Tibial nerve (tissue), 4 donors: ENCODE results near the gene AGXT2. TPM values are rescaled to one million over a fixed set of nuclear protein-coding genes. Genes with fewer than 3 reads are reported as not detected.

ENCODE experiments used
- DNase-seq, 2 donors: peaks; one replicate each; pipeline ENCODE4 v3.0.0-alpha.2; 2019; ENCODE audit warnings: low spot score in 2 of 2
- H3K27ac ChIP-seq, 4 donors: fragments of 200-600 bp; sonication (generic) in 3 of 4; one replicate each; pipeline ENCODE4 v1.5.1; 2017 to 2019; ENCODE audit warnings: mild to moderate bottlenecking in 1 of 4
- H3K27me3 ChIP-seq, 2 donors: fragments of 200-600 bp; sonication (generic) in 1 of 2; one replicate each; pipeline versions ENCODE4 v1.5.1 to v1.6.0; 2017 to 2019
- H3K36me3 ChIP-seq, 3 donors: fragments of 200-600 bp; sonication (generic); one replicate each; pipeline ENCODE4 v1.5.1; 2018 to 2019
- H3K4me1 ChIP-seq, 4 donors: fragments of 200-600 bp; sonication (generic) in 3 of 4; one replicate each; pipeline ENCODE4 v1.5.1; 2017 to 2019
- H3K4me3 ChIP-seq, 4 donors: fragments of 200-600 bp; sonication (generic) in 3 of 4; one replicate each; pipeline ENCODE4 v1.5.1; 2017 to 2019; ENCODE audit warnings: mild to moderate bottlenecking in 1 of 4, moderate library complexity in 1 of 4
- H3K9me3 ChIP-seq, 4 donors: fragments of 200-600 bp; sonication (generic) in 3 of 4; one replicate each; pipeline ENCODE4 v1.5.1; 2017 to 2019
- CTCF ChIP-seq, 5 experiments: fragments of 200-600 bp in 3 of 5; fragments of 450-650 bp in 2 of 5; sonication (generic) in 3 of 5; IDR thresholded peaks; one replicate each; pipeline ENCODE4 v1.5.1; 2016 to 2019; ENCODE audit warnings: antibody characterized with exemption in 5 of 5, mild to moderate bottlenecking in 3 of 5, moderate library complexity in 2 of 5
- EP300 ChIP-seq, 2 donors: sonication (generic); formaldehyde crosslinking; IDR thresholded peaks; one replicate each; pipeline ENCODE4 v1.6.1; 2017; ENCODE audit warnings: antibody characterized with exemption in 2 of 2, mild to moderate bottlenecking in 1 of 2
- POLR2A ChIP-seq, 2 donors: fragments of 450-650 bp; IDR thresholded peaks; one replicate each; pipeline ENCODE4 v1.6.1; 2017; ENCODE audit warnings: antibody characterized with exemption in 2 of 2, mild to moderate bottlenecking in 2 of 2, moderate library complexity in 2 of 2
- WGBS, 2 donors: methylation state at CpG; one replicate each; pipeline ENCODE4 v1.1.5; 2018; 5-methylcytosine and 5-hydroxymethylcytosine counted together
- total RNA-seq, 4 donors: library from RNA; depleted of rRNA; stranded (reverse); fragments of >200 nt; gene quantifications; one replicate each; pipeline ENCODE4 v1.1.0, GENCODE V29; 2016

The AGXT2 gene
- total RNA-seq, 4 donors from 2014 or later = not detected

GRCh38 chr5:35010676-35011075, 37.1 kb downstream of the AGXT2 start:
- Histone ChIP-seq H3K4me3 (no peak overlapping the region), H3K36me3 (no peaks in the 10 kb centered on the region), H3K27ac (no peak overlapping the region), H3K4me1 (no peaks in the 10 kb centered on the region), H3K27me3 (no peaks in the 10 kb centered on the region), H3K9me3 (no peaks in the 10 kb centered on the region)
- TF ChIP-seq CTCF (IDR thresholded peaks at IDR 0.05) (no peak), POLR2A (IDR thresholded peaks at IDR 0.05) (no peak), EP300 (IDR thresholded peaks at IDR 0.05) (no peak)
- DNase-seq = no peak

DNA sequence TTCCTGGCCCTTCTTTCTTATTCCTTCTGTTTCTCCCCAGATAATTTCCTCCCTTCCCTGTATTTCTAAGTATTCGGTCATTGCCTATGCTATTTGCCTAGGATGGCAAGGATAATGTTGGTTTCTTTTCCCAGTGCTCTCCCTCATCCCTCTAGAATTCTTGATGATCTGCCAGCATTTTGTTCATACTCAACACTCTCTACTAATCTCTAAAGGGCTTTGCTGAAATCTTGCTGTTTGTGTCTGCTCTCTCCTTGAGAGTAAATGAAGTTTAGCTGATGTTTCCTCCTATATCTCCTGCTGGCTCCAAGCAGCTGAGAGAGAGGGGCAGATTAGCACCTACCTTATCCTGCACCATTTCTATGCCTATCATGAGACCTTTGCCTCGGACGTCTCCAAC, 38.1 kb downstream of the AGXT2 start:
- WGBS, 2 donors = 77 to 85% methylated on average over 3 of the region's 3 CpGs

GRCh38 chr5:35009019-35009418, 38.7 kb downstream of the AGXT2 start:
- Histone ChIP-seq H3K36me3 (no peaks in the 10 kb centered on the region), H3K4me1 (peaks cover 0 to 1% (median 0%) of the 10 kb centered on the region in 4 donors), H3K9me3 (no peaks in the 10 kb centered on the region), H3K27ac (no peak overlapping the region), H3K4me3 (no peak overlapping the region), H3K27me3 (no peaks in the 10 kb centered on the region)
- no peak for DNase-seq
- WGBS, 2 donors = 50 to 56% methylated on average over 2 of the region's 2 CpGs
- TF ChIP-seq POLR2A (IDR thresholded peaks at IDR 0.05) = no peak
- TF ChIP-seq EP300 (IDR thresholded peaks at IDR 0.05) = no peak
- no peak for TF ChIP-seq CTCF (IDR thresholded peaks at IDR 0.05)

More for the DNA sequence above, 38.1 kb downstream of the AGXT2 start:
- no peaks in the 10 kb centered on the region for H3K9me3 ChIP-seq
- no peaks in the 10 kb centered on the region for H3K4me1 ChIP-seq
- no peak for DNase-seq
- no peak for TF ChIP-seq EP300 (IDR thresholded peaks at IDR 0.05)
- no peak for TF ChIP-seq CTCF (IDR thresholded peaks at IDR 0.05)
- no peak for TF ChIP-seq POLR2A (IDR thresholded peaks at IDR 0.05)
- no peak overlapping the region for H3K4me3 ChIP-seq
- H3K27ac ChIP-seq = no peak overlapping the region
- H3K27me3 ChIP-seq = no peaks in the 10 kb centered on the region
- H3K36me3 ChIP-seq = no peaks in the 10 kb centered on the region

- Histone ChIP-seq H3K4me1 (peaks cover 0 to 13% (median 0%) of the 10 kb centered on the region in 4 donors), H3K4me3 (no peak overlapping the region), H3K9me3 (no peaks in the 10 kb centered on the region), H3K36me3 (no peaks in the 10 kb centered on the region), H3K27me3 (no peaks in the 10 kb centered on the region), H3K27ac (no peak overlapping the region)
- no peak for TF ChIP-seq POLR2A (IDR thresholded peaks at IDR 0.05)
- TF ChIP-seq EP300 (IDR thresholded peaks at IDR 0.05) = no peak
- TF ChIP-seq CTCF (IDR thresholded peaks at IDR 0.05) = no peak
- WGBS, 2 donors = 84 to 90% methylated on average over 1 of the region's 1 CpG
- DNase-seq = no peak
Measured at GRCh38 chr5:35004771-35005170, 43.0 kb downstream of the AGXT2 start.

GRCh38 chr5:35004200-35004599, 43.5 kb downstream of the AGXT2 start:
- Histone ChIP-seq H3K27ac (no peak overlapping the region), H3K27me3 (no peaks in the 10 kb centered on the region), H3K4me1 (peaks cover 0 to 13% (median 0%) of the 10 kb centered on the region in 4 donors), H3K9me3 (no peaks in the 10 kb centered on the region), H3K36me3 (no peaks in the 10 kb centered on the region), H3K4me3 (no peak overlapping the region)
- no peak for DNase-seq
- whole genome bisulfite sequencing, 2 donors = 42 to 45% methylated on average over 5 of the region's 5 CpGs
- TF ChIP-seq CTCF (IDR thresholded peaks at IDR 0.05) (no peak), POLR2A (IDR thresholded peaks at IDR 0.05) (no peak)
